Effector CD8-positive, alpha-beta T cell (primary cell): Measurements from ENCODE around the gene RAP1GAP.
"Not testable (repeated sequence)": the region's sequence is repeated elsewhere in the genome, so short reads cannot be mapped to it uniquely, and the experiment has no call there.

Source experiments
- DNase-seq: peaks from one replicate; lab custom pipeline; 2025; lab: John Stamatoyannopoulos, UW

RAP1GAP gene

DNA sequence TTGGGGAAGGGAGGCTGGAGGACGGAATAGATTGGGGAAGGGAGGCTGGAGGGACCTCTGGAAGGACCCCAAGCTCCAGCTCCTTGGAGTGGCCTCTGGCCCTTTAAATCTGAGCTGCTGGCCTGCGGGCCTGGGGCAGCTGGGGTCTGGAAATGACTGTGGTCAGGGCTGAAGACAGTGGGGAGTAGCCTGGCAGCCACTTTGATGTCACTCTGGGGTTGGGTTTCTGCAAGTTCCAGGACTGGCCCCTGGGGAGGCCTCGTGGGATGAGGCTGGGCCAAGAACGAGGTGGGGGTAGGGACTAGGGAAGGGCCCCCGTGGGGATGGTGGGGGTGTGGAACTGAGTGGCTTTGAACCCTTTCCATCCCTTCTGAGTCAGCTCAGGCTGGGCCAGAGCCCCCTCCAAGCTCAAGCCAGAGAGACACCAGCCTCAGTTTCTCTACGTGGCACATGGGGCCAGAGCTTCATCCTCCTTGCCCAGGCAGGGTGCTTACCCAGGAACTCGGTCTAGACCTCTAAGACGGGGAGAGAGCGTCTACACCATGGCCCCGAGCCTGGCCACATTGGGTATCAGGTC is 100.3 kb downstream of the RAP1GAP start:
- DNase-seq = no peak

DNA sequence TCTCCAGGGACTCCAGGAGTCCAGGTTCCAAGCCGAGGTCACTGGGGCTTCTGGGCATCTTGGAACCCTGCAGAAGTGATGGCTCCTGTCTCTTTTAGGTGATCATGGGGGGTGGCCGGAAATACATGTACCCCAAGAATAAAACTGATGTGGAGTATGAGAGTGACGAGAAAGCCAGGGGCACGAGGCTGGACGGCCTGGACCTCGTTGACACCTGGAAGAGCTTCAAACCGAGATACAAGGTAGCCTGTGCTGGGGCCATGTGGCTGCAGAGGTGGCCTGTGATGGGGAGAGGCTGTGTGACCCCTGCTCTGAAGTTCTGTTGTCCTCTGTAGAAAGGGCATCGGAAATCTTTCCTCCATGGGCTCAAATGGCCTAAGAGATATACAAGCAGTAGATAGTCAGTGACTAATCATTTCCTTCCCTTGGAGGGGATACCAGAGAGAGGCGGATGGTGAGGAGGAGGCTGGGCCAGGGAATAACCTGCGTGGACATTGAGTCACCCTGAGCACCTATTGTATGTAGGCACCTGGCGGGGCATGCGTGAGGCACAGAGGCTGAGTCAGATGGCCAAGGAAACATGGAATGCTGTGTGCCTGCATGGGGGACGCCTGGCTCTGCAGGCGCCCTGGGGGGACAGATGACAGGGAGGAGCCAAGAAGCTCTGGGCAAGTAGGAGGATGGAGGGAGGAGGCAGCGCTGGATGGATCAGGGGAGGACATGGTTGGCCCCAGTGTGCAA is 101.0 kb downstream of the RAP1GAP start:
- no peak for DNase-seq

DNA sequence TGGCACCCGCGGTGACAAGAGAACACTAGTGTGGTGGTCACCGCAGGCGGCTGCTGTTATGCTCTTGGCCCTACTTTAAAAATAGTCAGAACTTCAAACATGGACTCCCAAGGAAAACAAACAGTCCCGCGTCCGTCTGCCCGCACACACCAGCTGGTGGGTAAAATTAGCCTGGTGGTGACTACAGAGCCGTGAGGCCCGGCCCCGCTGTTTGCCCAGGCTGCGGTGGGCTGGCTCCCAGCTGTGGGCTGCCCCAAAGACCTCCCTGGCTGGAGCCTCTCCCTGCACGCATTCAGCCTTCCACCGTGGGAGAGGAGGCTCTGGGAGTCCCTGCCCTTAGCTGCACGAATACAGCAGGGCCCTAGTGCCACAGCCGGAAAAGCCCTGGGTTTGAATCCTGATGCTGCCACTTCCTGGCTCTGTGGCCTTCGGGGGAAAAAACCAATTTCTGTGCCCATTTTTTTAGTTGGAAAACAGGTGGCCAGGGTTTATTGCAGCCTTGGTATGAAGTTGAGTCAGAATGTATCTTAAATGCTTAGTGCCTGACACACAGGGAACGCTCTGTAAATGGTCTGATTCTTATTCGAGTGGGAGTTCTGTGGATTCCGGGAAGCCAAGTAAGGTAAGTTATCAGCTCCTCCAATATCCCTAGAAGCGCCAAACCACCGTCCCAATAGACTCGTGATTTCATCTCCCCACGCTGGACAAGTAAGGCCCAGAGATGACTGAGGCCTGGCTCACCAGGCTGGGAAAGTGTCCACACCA is 101.7 kb downstream of the RAP1GAP start:
- no peak for DNase-seq

DNA sequence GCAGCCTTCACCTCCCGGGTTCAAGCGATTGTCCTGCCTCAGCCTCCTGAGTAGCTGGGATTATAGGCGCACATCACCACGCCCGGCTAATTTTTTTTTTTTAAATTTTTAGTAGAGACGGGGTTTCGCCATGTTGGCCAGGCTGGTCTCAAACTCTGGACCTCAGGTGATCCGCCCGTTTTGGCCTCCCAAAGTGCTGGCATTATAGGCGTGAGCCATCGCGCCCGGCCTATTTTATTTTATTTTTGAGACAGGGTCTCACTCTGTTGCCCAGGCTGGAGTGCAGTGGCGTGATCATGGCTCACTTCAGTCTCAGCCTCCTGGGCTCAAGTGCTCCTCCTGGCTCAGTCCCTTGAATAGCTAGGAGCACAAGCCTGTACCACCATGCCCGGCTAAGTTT is 102.8 kb downstream of the RAP1GAP start:
- not testable (repeated sequence) for DNase-seq

DNA sequence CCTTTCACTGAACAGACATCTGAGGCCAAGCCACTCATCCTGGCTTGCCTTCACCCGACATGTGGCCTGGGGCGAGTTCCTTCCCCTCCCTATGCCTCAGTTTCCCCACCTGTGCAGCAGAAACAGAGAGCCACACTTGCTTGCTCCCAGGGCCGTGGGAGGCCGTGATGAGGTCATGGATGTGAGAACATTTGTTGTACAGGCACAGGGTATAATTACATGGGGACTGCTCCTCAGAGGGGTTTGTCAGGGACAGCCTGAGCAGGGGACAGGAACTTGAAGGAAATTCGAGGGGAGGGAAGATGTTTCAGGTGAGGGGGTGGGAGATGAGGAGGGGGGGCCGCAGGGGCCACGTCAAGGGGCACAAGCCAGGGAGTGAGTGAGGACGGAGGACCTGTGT is 103.9 kb downstream of the RAP1GAP start:
- no peak for DNase-seq

DNA sequence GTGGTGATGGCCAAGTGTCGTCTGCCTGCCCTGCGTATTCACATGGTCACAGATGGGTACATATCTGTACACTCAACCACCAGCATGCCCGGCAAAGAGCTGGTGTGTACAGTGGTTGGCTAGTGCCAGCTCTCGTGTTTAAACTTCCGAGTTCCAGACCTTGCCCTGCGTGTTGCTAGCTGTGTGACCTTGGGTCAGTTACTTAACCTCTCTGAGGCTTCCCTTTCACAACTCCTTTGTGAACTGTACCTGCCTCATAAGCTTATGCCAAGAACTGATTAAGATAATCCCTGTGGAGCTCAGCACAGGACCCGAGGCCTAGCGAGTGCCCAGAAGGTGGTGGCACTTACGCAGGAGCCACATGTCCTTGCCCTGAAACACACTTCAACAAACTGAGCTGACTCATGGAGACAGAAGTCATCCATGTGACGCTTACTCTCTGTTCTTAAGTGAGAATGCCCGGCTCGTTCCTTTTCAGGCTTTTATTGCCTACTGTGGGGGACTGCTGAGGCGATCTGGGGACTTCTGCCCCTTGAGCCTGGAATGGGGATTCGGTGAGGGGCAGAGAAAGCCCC is 104.5 kb downstream of the RAP1GAP start:
- DNase-seq = no peak

DNA sequence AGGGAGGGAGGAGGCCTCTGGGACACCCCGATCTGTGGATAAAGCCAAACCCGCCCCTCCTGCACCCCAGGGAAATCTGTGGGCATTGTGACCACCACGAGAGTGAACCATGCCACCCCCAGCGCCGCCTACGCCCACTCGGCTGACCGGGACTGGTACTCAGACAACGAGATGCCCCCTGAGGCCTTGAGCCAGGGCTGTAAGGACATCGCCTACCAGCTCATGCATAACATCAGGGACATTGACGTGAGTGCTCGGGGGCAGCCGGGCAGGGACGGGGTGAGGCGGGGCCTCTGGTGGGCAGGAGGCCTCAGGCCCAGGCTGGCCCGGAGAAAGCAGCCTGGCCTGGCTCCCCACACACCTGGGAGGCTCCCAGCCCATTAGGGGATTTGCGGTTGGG is 105.2 kb downstream of the RAP1GAP start:
- DNase-seq = no peak

DNA sequence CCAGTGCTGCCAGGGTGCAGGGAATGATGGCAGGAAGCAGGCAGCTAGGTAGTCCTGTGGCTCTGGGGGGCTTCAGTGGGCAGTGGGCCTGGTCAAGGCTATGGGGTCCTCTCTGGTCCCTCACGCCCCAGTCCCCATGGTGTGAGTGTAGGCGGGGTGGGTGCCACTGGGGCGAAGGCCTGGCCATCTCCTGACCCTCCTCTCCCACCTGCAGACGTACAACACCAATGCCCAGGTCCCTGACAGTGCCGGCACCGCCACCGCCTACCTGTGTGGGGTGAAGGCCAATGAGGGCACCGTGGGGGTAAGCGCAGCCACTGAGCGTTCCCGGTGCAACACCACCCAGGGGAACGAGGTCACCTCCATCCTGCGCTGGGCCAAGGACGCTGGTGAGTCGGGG is 106.3 kb downstream of the RAP1GAP start:
- DNase-seq = no peak

DNA sequence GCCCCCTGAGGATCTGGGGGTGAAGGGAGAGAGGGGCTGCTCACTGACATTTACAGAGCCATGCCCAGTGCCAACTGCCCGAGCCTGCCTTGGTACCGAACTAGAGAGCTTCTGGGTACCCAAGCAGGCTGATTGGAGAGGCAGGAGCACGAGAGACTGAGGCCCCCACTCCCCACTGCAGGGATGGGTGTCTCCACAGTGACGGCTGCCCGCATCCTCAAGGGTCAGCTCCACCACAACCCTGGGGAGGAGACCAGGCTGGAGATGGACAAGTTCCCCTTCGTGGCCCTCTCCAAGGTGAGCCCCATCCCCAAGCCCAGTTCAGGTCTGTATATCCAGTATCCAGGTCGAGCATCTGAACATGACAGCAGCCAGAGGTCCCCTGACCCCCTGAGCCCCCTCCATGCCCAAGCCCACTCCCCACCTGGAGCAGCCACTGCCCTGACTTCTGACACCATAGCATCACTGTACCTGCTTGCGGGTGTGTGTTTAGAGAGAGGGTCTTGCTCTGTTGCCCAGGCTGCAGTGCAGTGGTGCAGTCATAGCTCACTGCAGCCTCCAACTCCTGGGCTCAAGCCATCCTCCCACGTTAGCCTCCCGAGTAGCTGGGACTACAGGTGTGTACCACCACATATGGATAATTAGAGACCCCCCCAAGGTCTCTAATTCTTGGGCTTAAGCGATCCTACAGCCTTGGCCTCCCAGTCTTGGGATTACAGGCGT is 108.1 kb downstream of the RAP1GAP start:
- no peak for DNase-seq

DNA sequence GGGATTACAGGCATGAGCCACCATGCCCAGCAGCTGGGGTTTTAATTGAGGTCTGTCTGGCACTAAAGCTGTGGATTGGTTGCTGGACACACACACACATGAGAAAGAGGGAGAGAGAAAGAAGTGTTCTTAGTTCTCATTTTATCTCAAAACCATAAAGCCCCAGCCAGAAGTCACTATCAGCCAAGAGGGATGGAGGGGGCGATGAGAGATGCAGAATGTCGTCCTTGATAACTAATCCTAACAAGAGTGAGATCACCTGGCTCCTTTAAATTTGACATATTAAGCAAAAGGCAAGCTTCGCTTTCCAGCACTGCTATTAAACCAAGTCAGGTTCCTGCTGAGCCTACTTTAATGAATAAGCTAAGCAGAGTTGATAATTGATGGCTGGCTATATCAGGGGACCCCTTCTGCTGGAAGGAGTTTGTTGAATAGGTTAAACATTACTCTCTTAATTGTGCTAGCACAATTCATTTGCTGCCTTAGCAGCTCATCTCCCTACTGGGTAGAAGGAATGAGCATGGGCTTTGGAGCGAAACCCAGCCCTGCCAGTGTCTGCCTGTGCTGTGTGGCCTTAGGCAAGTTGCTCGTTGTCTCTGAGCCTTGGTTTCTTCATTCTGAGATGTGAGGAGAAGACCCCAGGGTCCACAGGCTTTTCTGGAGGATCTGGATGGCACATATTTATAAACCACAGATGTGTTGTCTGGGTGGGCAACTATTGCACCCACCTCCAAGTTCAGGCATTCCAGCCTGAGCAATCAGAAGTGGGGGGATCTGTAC is 109.2 kb downstream of the RAP1GAP start:
- no peak for DNase-seq

DNA sequence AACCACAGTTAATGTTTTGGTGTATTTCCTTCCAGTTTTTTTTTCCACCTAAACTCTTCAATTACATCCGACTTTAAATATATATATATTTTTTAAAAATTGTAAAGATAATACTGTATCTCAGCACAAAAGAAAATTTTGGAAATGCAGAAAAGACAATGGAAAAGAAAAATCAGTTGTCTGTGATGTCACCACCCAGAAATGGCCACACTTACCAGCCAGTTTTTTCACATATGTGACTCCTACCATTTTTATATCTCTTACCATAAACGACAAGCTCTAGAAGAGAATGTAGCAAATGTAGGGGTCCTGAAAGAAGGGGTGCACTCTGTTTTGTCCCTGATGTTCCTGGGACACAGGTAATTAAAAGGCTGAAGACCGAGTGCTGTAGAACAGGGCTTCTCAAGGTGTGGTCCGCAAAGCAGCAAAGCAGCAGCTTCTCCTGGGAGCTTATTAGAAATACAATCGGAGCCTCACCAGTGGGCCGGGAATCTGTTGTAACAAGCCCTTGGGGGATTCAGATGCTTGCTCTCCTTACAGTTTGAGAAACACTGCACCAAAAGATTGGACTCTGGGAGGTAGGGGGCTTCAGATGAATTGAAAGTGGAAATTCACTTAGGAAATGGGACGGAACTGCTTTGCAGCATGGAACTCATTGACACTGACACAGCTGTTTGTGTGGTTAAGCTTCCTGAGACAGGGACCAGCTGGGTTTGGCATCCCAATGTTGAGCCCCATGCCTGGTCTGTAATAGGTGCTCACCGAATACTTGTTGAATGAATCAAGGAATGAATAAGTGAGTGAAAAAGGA is 115.8 kb downstream of the RAP1GAP start:
- no peak for DNase-seq

DNA sequence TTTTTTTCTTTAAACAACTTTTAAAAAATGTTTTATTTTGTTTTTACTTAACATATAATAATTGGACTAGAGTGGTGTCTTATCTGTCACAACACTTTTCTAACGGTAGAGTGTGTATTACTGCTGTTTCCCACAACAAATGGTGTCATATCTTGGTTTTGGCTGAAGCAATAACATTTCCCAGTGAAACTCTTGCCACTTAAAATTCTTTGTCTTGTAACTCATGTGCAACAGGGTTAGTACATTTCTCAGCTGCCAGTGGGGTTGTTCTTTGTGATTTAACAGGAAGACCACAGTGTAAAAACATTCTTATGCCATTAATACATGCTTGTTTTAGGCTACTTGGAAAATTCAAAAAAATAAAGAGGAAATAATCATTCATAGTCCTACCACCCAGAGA is 116.4 kb downstream of the RAP1GAP start:
- no peak for DNase-seq

DNA sequence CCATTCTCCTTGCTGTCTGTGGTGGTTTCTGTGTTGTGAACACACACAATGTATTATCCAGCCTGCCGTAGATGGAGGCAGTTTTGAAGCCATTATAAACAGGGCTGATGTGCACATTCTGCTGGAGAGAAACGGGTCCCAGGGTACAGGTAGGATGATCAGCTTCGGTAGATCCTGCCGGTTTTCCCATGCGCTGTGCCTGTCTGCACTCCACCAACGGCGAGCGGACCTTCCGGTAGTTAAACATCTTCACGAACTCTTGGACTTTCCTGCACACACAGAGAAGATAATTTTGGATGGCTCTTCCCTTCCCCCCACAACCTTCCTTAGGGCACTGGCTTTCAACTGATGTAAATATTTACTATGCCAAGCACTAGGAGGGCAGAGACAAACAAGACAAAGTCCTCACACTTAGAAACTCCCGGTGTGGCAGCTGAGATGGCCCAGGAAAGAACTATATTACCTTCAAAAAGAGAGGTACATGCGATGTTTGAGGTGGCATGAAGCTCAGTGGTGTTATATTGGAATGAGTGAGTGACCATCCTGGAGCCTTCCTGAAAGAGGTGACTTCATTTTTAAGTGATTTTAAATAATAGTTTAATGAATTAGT is 118.2 kb downstream of the RAP1GAP start:
- DNase-seq = no peak

DNA sequence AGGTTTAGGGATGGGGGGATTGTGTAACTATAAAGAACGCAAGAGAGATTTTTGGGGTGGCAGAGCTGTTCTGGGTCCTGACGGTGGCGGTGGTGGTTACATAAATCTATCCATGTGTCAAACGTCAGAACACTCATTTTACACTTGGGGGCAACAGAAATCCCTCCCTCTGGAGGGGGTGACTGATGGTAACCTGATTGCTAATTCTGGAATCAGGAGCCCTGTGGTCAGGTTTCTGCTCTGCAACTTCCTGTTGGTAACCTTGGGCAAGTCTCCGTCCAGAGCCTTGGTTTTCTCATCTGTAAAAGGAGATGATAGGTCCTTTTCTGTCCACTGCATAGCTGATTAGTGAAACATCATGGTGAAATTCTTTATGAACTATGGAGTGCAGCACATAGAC is 119.1 kb downstream of the RAP1GAP start:
- DNase-seq = no peak

DNA sequence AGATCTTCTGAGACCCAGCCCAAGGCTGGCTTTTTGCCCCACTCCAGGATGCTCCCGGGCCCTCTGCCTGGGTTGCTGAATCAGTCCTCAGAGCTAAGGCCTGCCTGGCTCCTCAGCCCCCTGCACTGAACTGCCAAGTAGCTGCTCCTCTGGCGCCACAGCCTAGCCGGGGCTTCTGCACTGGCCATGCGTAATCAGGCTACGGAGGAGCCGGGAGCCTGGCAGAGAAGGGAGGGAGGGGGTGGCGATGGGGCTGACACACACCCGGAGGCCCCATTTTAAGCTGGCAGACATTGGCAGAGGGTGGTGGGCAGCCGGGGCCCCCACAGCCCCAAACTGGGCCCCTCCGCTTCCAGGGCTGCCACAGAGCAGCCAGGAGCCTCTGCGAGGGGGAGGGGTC is 121.3 kb downstream of the RAP1GAP start:
- DNase-seq = no peak
